ENCODE data around the gene C16orf78.

C16orf78 gene

GRCh38 chr16:49436181-49436580, 62.6 kb downstream of the C16orf78 start:
- no peak for DNase-seq

GRCh38 chr16:49437344-49437743, 63.7 kb downstream of the C16orf78 start:
- no peak for DNase-seq

DNA sequence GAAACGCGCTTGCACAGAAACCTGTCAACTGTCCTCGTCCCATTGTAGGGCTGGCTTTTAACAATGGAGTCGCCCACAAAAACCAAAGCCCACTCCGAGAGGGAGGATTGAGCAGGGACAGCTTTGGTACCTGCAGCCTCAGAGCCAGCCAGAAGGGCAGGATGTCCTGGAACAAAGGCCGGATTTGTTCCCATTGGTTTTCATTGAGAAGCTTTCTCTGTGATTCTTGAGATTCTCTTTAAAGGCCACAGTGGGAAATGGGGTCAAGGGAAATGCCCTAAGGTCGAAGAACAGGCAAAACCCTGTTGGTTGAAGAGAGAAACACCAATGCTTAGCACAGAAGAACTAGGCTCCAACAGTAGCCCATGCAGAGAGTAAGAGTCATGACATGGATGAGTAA, 65.4 kb downstream of the C16orf78 start:
- no peak for DNase-seq

GRCh38 chr16:49439676-49440075, 66.1 kb downstream of the C16orf78 start:
- no peak for DNase-seq

GRCh38 chr16:49440156-49441065, 66.8 kb downstream of the C16orf78 start:
- no peak for DNase-seq

DNA sequence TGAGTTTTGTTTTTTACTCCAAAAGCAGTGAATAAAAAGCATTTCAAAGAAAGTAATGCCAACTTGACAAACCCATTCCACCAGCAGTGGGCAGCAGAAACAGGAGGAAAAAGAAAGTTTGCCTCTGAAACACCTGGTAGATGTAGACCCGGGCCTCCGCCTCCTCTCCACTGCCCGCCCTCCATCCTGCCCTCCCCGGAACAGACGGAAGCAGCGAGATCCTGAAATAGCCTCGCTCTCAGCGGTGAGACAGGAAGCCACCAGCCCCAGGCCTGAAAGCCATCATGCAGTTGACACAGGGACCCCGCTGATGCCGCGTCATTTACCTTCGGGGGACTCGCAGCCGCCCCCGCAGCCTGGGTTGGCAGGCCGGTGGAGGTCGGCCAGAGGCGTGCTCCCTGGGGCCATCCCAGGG, 67.8 kb downstream of the C16orf78 start:
- peak in 3 of 5 experiments; percentile 42 to 79 (median 67) for DNase-seq

GRCh38 chr16:49442805-49443204, 69.2 kb downstream of the C16orf78 start:
- no peak for DNase-seq

- no peak for DNase-seq
Measured at GRCh38 chr16:49443576-49443975, 70.0 kb downstream of the C16orf78 start.

DNA sequence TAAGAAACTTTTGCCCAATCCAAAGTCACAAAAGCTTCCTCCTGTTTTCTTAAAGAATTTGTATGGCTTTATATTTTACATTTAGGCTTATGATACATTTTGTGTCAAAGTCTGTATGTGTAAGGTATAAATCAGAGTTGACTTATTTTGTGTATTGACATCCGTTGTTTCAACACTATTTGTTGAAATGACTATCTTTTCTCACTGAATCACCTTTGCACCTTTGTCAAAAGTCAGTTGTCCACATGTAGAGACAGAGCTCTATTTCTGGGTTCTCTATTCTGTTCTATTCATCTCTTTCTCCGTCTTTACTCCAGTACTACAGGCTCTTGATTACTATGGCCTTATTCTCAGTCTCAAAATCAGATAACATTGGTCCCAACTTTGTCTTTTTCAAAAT, 73.2 kb downstream of the C16orf78 start:
- DNase-seq: no peak

All from T-helper 2 cell (primary cell).